Caco-2 (cell line): ENCODE data around the gene PLPP3. TPM values are rescaled to one million over a fixed set of nuclear protein-coding genes. Genes with fewer than 3 reads are reported as not detected.

ENCODE experiments used
- BruUV-seq: library from RNA; stranded (reverse); fragments of 400-500 nt; replicated peaks from 2 replicates; lab custom pipeline; 2021; lab: Mats Ljungman, UMichigan
- CTCF ChIA-PET: fragments of 300-600 bp; sonication (Branson Sonifier 250); formaldehyde crosslinking; loops from one replicate; lab custom pipeline; 2022; ENCODE audit warnings: antibody characterized with exemption; lab: Charles Lee
- POLR2A ChIA-PET: fragments of 300-600 bp; sonication (Branson Sonifier 250); formaldehyde crosslinking; loops from one replicate; lab custom pipeline; 2022; ENCODE audit warnings: antibody characterized with exemption; lab: Charles Lee
- DNase-seq, 2 experiments: peaks; one replicate each; pipeline versions ENCODE4 v3.0.0 to v3.0.0-alpha.2; 2020 to 2022
- H3K27me3 ChIP-seq: replicated peaks from 2 replicates; pipeline ENCODE4 v1.6.0; 2011; ENCODE audit warnings: low read length; ENCODE audit not compliant: control insufficient read depth, insufficient read depth
- H3K36me3 ChIP-seq: 2 replicates; pipeline ENCODE4 v1.5.1; 2011; ENCODE audit warnings: low read length; ENCODE audit not compliant: control insufficient read depth, insufficient read depth
- H3K4me1 ChIP-seq: fragments of 250-450 bp; sonication (Bioruptor Pico); 2 replicates; pipeline ENCODE4 v1.5.1; 2020; ENCODE audit warnings: mild to moderate bottlenecking
- H3K4me3 ChIP-seq: 2 replicates; pipeline ENCODE4 v1.5.1; 2011; ENCODE audit warnings: low read depth, mild to moderate bottlenecking, control low read depth, low read length
- H3K9me3 ChIP-seq: fragments of 250-450 bp; sonication (Bioruptor Pico); 2 replicates; pipeline ENCODE4 v1.5.1; 2020; ENCODE audit warnings: mild to moderate bottlenecking, moderate library complexity
- H3K27ac Mint-ChIP-seq: one replicate; pipeline ENCODE4 v1.8.0; 2022; ENCODE audit warnings: mixed read lengths; ENCODE audit not compliant: unreplicated experiment
- H3K27me3 Mint-ChIP-seq: one replicate; pipeline ENCODE4 v1.8.0; 2022; ENCODE audit warnings: mixed read lengths; ENCODE audit not compliant: insufficient read depth, unreplicated experiment
- H3K36me3 Mint-ChIP-seq: one replicate; pipeline ENCODE4 v1.8.0; 2022; ENCODE audit warnings: mild to moderate bottlenecking, mixed read lengths; ENCODE audit not compliant: insufficient read depth, unreplicated experiment
- H3K4me1 Mint-ChIP-seq: one replicate; pipeline ENCODE4 v1.8.0; 2022; ENCODE audit warnings: low read depth, mixed read lengths; ENCODE audit not compliant: unreplicated experiment
- H3K4me3 Mint-ChIP-seq: one replicate; pipeline ENCODE4 v1.8.0; 2022; ENCODE audit warnings: mild to moderate bottlenecking, moderate library complexity, mixed read lengths; ENCODE audit not compliant: unreplicated experiment
- H3K9me3 Mint-ChIP-seq: one replicate; pipeline ENCODE4 v1.8.0; 2022; ENCODE audit warnings: mixed read lengths; ENCODE audit not compliant: unreplicated experiment
- CTCF ChIP-seq, 2 experiments: fragments of 200-600 bp in 1 of 2; IDR thresholded peaks; 1 replicate in 1 of 2; 2 replicates in 1 of 2; pipeline versions ENCODE4 v1.5.1 to v1.8.0; 2011 to 2022; ENCODE audit warnings: antibody characterized with exemption in 1 of 2, control low read depth in 1 of 2, inconsistent platforms in 1 of 2, low read depth in 1 of 2, low read length in 1 of 2, mild to moderate bottlenecking in 1 of 2, moderate library complexity in 1 of 2; ENCODE audit not compliant: insufficient read depth in 1 of 2, severe bottlenecking in 1 of 2, unreplicated experiment in 1 of 2
- intact Hi-C: fragments of 100-400 bp; cut with micrococcal nuclease; formaldehyde crosslinking; loops from one replicate; pipeline ENCODE4 v1.10.0; 2022; ENCODE audit not compliant: unreplicated experiment
- total RNA-seq: library from RNA; stranded (reverse); gene quantifications from 2 replicates; pipeline ENCODE4 v1.2.3, GENCODE V29; 2022

The PLPP3 gene
- total RNA-seq, 1 experiment from 2014 or later, result 41.0 TPM

GRCh38 chr1:56589369-56589768 is 10.0 kb upstream of the PLPP3 start:
- POLR2A ChIA-PET, result no interaction called here
- no peak for TF ChIP-seq CTCF (IDR thresholded peaks at IDR 0.05; ENCODE audit: insufficient read depth in 1 of 2, low read depth in 1 of 2, low read length in 1 of 2, severe bottlenecking in 1 of 2, unreplicated experiment in 1 of 2)
- DNase-seq, result no peak
- Mint-ChIP-seq H3K27me3 (no peaks in the 10 kb centered on the region), H3K36me3 (no peaks in the 10 kb centered on the region), H3K9me3 (no peaks in the 10 kb centered on the region), H3K4me3 (no peak overlapping the region), H3K4me1 (peaks cover 11% of the 10 kb centered on the region), H3K27ac (no peak overlapping the region)
- no peaks in the 10 kb centered on the region for H3K36me3 ChIP-seq
- no peak overlapping the region for H3K4me3 ChIP-seq
- intact Hi-C loops, result no loop called here
- H3K9me3 ChIP-seq, result no peaks in the 10 kb centered on the region
- CTCF ChIA-PET, result no interaction called here
- no TSS peak for BruUV-seq
- no peaks in the 10 kb centered on the region for H3K27me3 ChIP-seq
- peaks cover 8% of the 10 kb centered on the region for H3K4me1 ChIP-seq

DNA sequence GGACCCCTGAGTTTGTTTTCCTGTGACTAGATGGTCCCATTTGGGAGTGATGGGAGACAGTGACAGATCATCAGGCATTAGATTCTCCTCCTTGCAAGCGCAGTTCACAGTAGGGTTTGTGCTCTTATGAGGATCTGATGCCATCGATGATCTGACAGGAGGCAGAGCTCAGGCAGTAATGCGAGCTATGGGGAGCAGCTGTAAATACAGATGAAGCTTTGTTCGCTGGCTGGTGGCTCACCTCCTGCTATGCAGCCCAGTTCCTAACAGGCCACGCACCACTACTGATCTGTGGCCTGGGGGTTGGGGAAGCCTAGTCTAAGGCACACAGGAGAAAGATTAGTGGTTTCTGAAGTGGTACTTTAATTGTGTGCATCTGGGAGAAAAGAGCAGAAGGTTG is 7.1 kb upstream of the PLPP3 start:
- H3K9me3 ChIP-seq, result no peaks in the 10 kb centered on the region
- CTCF ChIA-PET, result no interaction called here
- no peak overlapping the region for H3K4me3 Mint-ChIP-seq
- H3K4me3 ChIP-seq, result no peak overlapping the region
- TF ChIP-seq CTCF (IDR thresholded peaks at IDR 0.05; ENCODE audit: insufficient read depth in 1 of 2, low read depth in 1 of 2, low read length in 1 of 2, severe bottlenecking in 1 of 2, unreplicated experiment in 1 of 2), result no peak
- no peaks in the 10 kb centered on the region for H3K9me3 Mint-ChIP-seq
- intact Hi-C loops, result no loop called here
- H3K27me3 Mint-ChIP-seq, result no peaks in the 10 kb centered on the region
- H3K27ac Mint-ChIP-seq, result no peak overlapping the region
- H3K36me3 ChIP-seq, result no peaks in the 10 kb centered on the region
- H3K4me1 ChIP-seq, result peaks cover 8% of the 10 kb centered on the region
- DNase-seq, result no peak
- peaks cover 10% of the 10 kb centered on the region for H3K4me1 Mint-ChIP-seq
- H3K27me3 ChIP-seq, result no peaks in the 10 kb centered on the region
- no TSS peak for BruUV-seq
- POLR2A ChIA-PET, result no interaction called here
- no peaks in the 10 kb centered on the region for H3K36me3 Mint-ChIP-seq

GRCh38 chr1:56585985-56586384 is 6.6 kb upstream of the PLPP3 start:
- peaks cover 8% of the 10 kb centered on the region for H3K4me1 Mint-ChIP-seq
- no peak overlapping the region for H3K27ac Mint-ChIP-seq
- ChIA-PET CTCF (no interaction called here), POLR2A (no interaction called here)
- no peaks in the 10 kb centered on the region for H3K9me3 Mint-ChIP-seq
- H3K27me3 Mint-ChIP-seq, result no peaks in the 10 kb centered on the region
- Histone ChIP-seq H3K4me3 (no peak overlapping the region), H3K27me3 (no peaks in the 10 kb centered on the region), H3K9me3 (no peaks in the 10 kb centered on the region), H3K4me1 (peaks cover 8% of the 10 kb centered on the region), H3K36me3 (no peaks in the 10 kb centered on the region)
- intact Hi-C loops, result loop anchor here (2.0 kb wide), 1 partner anchor 123 kb away; no protein-coding TSS in a partner anchor
- BruUV-seq, result no TSS peak
- no peak for TF ChIP-seq CTCF (IDR thresholded peaks at IDR 0.05; ENCODE audit: insufficient read depth in 1 of 2, low read depth in 1 of 2, low read length in 1 of 2, severe bottlenecking in 1 of 2, unreplicated experiment in 1 of 2)
- no peak overlapping the region for H3K4me3 Mint-ChIP-seq
- no peak for DNase-seq
- H3K36me3 Mint-ChIP-seq, result no peaks in the 10 kb centered on the region
